ENCODE measurements around the gene SSH3.
A peak's percentile ranks its signal among the peaks of the same experiment; 100 is the strongest.

Gene SSH3

DNA sequence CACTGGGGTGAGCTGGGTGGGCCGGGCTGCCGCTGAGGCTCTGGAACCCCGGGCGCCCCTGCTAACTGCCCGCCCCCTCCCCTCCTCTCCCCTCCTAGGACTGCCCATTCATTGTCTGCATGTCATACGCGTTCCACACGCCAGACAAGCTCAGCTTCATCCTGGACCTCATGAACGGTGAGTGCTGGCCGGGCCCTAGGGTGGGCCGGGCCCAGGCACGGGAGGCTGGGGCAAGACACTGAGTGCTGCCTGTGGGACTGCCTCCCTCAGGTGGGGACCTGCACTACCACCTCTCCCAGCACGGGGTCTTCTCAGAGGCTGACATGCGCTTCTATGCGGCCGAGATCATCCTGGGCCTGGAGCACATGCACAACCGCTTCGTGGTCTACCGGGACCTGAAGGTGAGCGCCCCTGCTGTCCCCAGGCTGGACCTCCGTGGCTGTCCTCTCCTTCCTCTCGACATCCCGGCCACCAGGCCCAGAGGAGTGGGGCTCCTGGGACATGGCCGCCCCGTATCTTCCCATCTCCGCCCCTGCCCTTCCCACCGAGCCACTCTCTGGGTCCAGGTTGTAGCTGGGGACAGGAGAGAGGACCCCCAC, 21.7 kb upstream of the SSH3 start:
- no peak for DNase-seq

DNA sequence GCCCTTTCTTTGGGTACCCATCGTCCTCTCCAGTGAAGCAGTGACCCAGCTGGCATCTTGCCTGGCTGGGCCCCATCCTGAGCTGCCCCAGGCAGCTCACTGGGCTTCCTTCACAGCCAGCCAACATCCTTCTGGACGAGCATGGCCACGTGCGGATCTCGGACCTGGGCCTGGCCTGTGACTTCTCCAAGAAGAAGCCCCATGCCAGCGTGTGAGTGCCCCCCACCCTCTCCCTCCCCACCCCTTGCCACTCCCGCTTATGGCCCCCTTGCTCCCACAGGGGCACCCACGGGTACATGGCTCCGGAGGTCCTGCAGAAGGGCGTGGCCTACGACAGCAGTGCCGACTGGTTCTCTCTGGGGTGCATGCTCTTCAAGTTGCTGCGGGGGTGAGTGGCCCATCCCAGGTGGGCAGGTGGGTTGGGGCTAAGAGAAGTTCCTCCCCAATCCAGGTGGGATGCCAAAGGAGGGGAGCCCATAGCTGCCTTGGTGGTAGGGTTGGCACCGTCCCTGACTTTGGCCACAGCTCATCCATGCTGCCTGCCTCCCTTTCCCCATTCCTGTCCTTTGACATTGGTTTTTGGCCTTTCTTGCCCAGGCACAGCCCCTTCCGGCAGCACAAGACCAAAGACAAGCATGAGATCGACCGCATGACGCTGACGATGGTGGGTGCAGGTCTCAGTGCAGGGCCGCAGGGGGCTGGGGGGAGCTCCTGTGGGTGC, 21.0 kb upstream of the SSH3 start:
- DNase-seq = no peak

DNA sequence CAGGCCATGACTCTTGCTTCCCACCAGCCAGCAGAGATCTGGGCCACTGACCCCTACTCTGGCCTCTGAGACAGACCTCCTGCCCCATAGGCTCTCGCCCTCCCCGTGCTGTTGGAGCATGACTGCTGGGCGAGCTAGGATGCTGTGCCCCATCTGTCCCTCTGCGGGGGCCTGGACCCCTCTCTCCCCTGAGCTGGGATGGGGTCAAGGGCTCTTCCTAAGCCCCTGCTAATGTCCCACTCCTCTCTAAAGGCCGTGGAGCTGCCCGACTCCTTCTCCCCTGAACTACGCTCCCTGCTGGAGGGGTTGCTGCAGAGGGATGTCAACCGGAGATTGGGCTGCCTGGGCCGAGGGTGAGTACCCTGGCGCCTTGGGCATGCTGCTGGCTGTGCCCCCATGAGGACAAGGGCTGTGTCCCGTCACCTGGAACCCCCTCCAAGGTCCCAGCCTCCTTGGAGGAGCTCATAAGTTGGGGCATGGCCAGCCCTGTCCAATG, 20.4 kb upstream of the SSH3 start:
- no peak for DNase-seq

DNA sequence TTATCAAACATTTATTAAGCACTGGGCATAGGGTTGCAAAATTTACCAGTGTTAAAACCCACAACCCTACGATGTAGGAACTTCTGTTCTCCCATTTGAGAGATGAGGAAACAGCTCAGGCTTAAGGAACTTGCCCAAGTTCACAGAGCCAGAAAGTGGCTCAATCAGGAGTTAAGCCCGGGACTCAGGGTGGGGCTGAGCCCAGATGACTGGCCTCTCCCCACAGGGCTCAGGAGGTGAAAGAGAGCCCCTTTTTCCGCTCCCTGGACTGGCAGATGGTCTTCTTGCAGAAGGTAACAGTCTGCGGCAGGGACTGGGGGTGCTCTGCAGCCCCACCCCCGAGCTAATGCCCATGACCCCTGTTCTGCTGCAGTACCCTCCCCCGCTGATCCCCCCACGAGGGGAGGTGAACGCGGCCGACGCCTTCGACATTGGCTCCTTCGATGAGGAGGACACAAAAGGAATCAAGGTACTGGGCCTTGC, 19.8 kb upstream of the SSH3 start:
- no peak for DNase-seq

DNA sequence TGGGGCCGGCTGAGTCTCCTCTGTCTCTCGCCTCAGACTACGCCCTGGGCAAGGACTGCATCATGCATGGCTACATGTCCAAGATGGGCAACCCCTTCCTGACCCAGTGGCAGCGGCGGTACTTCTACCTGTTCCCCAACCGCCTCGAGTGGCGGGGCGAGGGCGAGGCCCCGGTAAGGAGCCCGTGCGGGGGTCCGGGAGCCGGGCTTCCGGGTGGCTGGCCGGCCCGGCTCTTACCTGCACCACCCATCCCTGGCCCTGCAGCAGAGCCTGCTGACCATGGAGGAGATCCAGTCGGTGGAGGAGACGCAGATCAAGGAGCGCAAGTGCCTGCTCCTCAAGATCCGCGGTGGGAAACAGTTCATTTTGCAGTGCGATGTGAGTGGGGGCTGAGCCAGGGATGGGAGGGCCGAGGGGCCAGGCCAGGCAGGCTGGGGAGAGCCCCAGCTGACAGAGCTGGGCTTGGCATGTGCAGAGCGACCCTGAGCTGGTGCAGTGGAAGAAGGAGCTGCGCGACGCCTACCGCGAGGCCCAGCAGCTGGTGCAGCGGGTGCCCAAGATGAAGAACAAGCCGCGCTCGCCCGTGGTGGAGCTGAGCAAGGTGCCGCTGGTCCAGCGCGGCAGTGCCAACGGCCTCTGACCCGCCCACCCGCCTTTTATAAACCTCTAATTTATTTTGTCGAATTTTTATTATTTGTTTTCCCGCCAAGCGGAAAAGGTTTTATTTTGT, 18.4 kb upstream of the SSH3 start:
- no peak for DNase-seq

DNA sequence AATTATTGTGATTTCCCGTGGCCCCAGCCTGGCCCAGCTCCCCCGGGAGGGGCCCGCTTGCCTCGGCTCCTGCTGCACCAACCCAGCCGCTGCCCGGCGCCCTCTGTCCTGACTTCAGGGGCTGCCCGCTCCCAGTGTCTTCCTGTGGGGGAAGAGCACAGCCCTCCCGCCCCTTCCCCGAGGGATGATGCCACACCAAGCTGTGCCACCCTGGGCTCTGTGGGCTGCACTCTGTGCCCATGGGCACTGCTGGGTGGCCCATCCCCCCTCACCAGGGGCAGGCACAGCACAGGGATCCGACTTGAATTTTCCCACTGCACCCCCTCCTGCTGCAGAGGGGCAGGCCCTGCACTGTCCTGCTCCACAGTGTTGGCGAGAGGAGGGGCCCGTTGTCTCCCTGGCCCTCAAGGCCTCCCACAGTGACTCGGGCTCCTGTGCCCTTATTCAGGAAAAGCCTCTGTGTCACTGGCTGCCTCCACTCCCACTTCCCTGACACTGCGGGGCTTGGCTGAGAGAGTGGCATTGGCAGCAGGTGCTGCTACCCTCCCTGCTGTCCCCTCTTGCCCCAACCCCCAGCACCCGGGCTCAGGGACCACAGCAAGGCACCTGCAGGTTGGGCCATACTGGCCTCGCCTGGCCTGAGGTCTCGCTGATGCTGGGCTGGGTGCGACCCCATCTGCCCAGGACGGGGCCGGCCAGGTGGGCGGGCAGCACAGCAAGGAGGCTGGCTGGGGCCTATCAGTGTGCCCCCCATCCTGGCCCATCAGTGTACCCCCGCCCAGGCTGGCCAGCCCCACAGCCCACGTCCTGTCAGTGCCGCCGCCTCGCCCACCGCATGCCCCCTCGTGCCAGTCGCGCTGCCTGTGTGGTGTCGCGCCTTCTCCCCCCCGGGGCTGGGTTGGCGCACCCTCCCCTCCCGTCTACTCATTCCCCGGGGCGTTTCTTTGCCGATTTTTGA, 17.5 kb upstream of the SSH3 start:
- no peak for DNase-seq

DNA sequence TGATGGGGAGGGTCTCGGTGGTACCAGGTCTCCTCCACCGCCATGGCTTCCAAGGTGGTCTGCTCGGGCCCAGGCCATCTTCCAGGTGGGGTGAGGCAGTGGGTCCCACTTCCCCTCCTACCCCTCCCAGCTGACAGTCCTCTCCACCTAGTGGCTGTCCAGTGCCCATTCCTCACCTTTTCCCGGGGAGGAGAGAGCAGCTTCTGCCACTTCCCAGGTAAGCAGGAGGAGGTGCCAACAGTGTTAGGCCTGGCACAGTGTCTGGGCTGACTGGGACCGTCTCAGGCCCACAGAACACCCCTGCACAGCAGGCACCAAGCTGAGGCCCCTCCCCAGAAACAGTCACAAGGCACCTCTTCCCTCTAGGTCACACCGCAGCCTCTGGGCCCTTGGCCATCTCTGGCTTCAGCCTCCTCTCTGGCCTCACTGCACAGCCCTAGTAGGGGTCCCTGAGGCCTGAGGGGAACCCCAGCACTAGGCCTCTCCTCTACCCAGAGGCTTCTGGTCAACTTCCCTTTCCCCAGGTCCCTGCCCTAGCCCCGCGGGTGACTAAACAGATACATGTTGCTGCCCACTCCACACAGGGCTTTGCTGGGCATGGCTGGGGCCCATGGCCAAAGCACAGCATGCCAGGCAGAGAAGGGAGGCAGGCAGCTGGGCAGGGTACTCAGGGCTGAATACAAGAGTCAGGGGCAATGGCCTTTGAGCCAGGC, 16.6 kb upstream of the SSH3 start:
- no peak for DNase-seq

DNA sequence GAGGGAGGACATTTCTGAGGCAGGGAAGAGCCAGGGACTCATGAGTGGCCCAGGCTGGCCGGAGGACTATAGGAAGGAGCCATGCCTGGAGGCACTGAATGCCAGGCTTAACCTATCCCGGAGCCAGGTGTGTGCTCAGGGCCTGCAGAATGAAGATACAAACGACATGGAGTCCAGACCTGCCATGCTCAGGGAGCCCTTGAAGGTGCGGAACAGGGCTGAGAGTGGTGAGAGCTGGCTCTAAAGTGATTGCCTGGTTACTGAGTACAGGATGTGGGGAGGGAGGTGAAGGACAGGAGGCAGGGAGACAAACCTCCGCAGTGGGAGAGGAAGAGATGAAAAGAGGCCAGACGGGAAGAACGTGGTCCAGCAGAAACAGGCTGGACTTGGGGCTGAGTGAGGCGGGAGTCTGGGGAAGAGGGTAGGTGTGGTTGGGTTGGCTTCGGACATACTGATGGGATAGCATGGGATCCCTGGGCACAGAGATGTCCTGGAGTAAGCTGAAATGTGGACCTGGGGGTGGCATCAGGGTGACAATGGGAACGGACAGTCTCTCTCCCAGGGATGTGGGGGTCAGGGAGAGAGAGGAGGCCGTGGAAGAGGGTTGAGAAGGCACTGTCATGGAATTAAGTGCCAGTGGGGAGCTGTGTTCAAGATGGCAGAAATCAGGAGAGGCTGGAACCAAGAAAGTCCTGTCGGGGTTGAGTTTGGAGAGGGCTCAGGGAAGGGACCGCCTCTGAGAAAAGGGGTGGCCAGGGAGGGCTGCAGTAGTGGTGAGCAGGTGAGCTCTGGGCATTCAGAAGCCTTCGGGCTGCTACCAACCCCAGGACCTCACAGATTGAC, 15.8 kb upstream of the SSH3 start:
- no peak for DNase-seq

DNA sequence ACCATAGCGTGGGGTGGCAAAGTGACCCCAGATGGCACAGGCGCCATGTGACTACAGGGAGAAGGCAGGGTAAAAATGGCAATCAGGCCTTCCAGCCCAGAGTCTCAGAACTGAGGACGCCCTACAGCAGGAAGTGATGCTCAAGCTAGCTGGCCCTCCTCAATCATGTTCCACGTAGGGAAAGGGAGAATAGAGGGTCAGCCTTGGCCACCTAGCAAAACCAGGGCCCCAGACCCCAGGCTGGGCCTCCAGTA, 15.2 kb upstream of the SSH3 start:
- DNase-seq = no peak

DNA sequence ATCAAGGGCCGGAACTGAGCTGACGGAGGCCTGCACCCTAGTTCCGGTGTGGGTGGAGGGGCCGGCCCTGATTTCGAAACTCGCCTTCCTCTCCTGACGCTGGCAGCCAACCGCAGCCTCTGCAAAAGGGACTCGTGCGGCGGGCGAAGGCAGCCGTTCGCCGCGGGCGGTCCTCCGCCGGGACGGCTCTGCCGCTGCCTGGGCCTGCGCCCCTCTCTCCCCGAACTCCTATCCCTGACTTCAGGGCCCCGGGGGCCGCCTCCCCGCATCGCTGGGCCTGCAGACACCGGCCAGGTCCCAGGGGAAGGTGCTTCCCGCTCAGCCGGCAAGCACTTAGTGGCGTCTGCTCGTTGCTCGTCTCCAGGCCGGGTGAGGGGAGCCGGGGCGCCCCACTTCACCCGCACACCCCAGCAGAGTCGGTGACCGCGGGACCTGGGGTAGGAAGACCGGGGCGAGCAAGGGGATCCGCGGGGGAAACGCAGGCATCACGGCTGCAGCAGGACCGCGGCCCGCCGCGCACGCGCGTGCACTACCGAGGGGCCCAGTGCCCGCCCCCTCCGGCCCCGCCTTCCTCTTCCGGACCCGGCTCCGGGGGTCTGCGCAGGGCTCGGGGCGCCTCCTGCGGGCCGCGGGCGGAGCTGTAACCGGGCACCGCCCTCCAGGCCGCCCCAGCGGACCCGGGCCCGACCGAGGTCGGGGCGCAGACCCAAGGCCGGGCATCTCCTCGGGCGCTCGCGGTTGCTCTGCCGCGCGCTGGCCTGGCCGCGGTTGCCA, 14.7 kb upstream of the SSH3 start:
- peak; percentile 78 for DNase-seq

DNA sequence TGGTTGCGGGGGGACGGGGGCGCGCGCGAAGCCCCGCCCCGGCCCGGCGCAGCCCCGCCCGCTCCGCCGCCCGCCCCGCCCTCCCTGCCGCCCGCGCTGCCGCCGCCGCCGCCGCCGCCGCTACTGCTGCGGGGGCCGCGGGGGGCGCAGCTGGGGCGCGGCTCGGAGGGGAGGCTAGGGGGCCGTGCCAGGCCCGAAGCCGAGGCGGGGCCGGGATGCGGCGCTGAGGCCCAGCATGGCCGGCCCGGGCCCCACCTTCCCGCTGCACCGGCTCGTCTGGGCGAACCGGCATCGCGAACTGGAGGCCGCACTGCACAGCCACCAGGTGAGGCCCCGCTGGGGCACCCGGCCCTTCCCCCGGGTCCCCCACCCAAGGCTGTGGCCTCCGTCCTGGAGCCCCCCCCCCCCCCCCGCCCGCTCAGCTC, 14.1 kb upstream of the SSH3 start, which contains the start of gene ANKRD13D:
ANKRD13D (plus strand) TSS at position 78 of the 425 bp plus-strand sequence; CDS start at position 236, 158 bp downstream.
- DNase-seq = peak; percentile 64

DNA sequence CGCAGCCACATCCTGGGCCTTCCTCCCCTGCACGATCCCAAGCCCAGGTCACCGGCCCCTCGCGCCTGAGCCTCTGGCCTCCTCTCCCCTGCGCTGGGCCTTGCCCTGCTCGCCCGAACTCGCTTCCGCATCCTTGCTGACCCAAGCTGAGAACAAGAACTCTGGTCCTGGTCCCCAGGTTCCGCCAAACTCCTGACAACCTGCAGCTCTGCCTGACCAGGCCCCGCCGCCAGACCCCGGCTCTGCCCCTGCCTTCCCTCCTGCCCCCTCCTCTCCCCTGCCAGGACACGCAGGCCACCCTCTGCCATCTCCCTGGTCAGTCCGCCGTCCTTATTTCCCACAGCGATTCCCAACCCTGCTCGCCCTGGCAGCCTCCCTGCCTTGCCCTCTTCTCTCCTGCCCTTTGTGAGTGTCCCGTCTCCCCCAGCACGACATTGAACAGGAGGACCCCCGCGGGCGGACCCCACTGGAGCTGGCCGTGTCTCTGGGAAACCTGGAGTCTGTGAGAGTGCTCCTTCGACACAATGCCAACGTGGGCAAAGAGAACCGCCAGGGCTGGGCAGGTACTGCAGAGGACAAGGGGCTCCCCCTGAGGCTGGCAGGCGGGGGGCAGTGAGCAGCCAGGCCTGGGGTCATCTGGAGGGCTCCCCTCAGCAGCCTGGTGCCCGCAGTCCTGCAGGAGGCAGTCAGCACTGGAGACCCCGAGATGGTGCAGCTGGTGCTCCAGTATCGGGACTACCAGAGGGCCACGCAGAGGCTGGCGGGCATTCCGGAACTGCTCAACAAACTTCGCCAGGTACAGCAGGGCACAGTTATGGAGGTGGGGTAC, 13.5 kb upstream of the SSH3 start:
- DNase-seq = no peak

DNA sequence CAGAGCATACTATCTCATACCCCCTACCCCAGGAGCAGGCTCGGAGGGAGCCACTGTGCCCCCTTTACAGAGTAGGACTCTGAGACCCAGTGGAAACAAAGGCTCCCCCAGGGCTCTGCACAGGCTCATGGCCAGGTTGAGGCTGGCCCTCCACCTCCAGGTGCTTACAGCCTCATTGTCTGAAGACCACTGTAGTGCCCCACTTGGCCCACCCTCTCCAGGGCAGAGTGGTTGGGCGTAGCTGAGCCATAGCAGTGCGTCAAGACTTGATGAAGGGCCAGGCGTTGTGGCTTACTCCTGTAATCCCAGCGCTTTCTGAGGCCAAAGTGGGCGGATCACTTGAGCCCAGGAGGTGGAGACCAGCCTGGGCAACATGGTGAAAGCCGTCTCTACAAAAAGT, 12.5 kb upstream of the SSH3 start:
- no peak for DNase-seq

DNA sequence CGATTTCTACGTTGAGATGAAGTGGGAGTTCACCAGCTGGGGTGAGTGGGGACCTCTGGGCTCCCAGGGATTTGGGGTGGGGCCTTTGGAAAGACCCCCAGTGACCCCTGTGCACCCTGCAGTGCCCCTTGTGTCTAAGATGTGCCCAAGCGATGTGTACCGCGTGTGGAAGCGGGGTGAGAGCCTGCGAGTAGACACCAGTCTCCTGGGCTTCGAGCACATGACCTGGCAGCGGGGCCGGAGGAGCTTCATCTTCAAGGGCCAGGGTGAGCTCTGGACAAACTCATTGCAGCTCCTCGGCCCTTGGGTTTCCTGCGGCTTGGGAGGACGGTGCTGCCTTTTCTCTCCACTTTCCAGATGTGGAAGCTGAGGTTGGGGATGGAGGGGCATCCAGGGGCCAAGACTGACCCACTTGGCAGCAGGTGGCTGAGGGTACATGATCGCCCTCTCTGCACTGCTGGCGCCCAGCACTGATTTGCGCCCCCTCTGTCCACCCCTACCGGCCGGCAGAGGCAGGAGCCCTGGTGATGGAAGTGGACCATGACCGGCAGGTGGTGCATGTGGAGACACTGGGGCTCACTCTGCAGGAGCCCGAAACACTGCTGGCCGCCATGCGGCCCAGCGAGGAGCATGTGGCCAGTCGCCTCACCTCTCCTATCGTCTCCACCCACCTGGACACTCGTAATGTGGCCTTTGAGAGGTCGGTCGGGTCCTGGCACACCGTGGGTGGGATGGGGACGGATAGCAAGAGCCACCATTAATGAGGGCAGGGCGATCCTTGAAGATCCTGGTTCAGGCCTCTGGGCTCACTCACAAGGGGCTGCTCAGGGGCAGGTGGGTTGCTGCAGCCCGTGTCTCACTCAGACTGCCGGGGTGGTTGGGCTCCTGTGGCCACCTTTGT, 11.6 kb upstream of the SSH3 start:
- no peak for DNase-seq

DNA sequence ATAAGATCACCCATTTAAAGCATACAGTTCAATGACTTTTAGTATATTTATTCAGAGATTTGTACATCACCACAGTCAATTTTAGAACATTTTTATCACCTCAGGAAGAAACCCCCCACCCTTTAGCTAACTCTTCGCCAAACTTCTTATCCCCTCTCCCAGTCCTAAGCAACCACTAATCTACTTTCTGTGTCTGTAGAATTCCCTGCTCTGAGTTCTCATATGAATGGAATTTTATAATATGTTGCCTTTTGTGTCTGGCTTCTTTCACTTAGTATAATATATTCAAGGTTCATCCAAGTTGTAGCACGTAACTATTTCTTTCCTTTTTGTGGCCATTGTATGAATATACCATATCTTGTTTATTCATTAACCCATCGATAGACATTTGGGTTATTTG, 10.7 kb upstream of the SSH3 start:
- no peak for DNase-seq

DNA sequence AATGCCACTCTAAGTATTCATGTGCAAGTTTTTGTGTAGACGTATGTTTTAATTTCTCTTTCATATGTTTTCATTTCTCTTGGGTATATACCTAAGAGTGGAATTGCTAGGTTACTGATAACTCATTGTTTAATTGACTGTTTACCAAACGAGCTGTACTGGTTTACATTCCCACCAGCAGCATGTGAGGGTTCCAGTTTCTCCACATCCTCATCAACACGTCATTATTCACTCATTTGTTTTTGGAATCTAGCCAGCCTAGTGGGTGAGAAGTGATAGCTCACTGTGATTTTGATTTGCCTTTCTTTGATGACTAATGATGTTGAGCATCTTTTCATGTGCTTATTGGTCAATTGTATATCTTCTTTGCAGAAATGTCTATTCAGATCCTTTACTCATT, 10.2 kb upstream of the SSH3 start:
- no peak for DNase-seq

DNA sequence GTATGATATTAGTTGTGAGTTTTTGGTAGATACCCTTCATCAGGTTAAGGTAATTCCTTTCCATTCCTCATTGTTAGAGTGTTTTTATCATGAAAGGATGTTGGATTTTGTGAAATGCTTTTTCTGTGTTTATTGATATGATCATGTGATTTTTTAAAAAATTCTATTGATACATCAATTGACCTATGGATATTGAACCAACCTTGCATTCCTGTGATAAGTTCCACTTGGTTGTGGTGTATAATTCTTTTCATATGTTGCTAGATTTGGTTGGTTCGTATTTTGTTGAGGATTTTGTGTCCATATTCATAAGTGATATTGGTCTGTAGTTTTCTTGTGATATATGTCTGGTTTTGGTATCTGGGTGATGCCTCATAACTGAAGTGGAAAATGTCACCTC, 7.5 kb upstream of the SSH3 start:
- no peak for DNase-seq

DNA sequence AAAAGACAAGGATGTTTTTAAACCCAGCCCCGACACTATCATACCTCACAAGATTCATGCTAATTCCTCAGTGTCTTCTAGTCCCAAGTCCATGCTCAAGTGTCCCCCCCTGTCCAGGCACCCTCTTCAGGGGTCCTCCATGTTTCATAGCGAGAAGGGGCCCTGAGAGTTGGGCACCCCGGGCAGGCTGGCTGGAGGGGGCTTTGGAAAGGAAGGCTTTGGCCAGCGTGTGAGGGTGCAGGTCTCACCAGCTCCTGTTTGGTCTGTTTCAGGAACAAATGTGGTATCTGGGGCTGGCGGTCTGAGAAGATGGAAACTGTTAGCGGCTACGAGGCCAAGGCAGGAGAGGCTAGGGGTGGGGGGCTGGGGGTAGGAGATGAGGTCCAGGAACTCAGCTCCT, 4.5 kb upstream of the SSH3 start:
- DNase-seq = no peak

Data from NCI-H1048 (cell line).